HG03097 (cell line): ENCODE measurements around the gene TTLL7.

Experiments used
- ATAC-seq: cut with Tn5 transposase; IDR thresholded peaks from one replicate; pipeline ENCODE4 v1.9.1; 2021; ENCODE audit not compliant: unreplicated experiment, low FRiP score

Gene TTLL7

GRCh38 chr1:83829106-83829505, 169.8 kb downstream of the TTLL7 start:
- ATAC-seq: no peak

DNA sequence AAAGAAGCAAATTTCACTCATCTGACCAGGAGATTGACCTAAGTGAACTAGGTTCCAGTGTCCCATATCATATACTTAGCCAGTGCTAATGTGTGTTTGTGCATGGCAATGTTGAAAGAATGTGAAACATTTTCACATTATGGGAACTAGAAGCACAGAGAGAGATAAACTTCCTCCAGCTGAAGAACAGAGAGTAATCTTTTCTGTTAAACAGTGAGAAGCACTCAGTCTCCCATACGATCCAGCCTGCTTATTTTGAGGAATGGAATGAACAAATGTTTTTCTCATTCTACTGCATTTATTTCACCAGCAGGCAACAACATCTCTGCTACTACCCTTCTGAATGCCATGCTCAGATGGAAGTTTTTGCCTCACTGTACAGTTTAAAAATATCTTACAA, 170.5 kb downstream of the TTLL7 start:
- ATAC-seq: no peak

DNA sequence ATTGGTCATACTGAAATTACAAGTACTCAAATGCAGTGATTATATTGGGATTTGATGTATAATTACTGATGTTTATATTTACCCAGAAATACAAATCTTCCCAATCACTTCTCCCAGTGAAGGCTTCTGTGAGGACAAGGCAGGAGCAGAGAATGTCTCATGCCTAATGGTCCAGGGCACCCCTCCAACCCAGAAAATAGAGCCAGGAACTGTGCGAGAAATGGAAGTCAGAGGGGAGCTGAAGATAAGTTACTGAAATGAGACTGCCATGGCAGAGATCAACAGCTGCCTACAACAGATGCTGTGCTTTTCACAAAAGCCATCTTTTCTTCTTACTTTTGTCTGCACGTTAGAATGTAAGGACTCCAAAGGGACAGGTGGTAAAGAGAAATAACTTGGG, 171.2 kb downstream of the TTLL7 start:
- no peak for ATAC-seq

GRCh38 chr1:83822208-83822607, 176.7 kb downstream of the TTLL7 start:
- no peak for ATAC-seq

DNA sequence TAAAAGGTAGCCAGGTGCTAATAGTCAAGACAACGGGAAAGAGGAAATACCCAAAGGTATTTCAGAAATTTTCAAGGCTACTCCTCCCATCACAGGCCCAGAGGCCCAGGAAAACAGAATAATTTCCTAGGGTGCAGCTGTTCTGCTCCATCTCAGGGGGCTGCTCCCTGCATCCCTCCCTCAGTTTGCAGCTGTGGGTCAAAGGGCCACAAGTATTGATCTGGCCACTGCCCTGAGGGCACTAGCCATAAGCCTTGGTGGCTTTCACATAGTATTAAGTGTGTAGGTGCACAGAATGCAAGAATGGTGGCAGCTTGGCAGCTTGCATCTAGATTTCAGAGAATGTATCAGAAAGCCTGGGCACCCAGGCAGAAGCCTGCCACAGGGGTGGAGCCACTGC, 179.5 kb downstream of the TTLL7 start:
- ATAC-seq: no peak

DNA sequence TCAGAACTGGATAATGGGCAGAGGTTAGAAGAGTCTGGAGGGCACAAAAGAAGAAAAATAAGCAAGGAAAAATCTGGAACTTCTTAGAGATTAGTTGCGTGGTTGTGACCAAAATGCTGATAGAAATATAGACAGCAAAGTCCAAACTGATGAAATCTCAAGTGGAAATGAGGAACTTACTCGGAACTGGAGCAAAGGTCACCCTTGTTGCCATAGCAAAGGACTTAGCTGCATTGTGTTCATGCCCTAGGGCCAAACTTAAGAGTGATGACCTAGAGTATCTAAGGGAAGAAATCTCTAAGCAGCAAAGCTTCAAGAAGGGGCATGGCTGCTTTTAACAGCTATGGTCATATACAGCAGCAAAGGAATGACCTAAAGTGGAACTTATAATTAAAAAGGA, 180.0 kb downstream of the TTLL7 start:
- no peak for ATAC-seq

- no peak for ATAC-seq
These were observed 182.1 kb downstream of the TTLL7 start for GRCh38 chr1:83816836-83817235.

DNA sequence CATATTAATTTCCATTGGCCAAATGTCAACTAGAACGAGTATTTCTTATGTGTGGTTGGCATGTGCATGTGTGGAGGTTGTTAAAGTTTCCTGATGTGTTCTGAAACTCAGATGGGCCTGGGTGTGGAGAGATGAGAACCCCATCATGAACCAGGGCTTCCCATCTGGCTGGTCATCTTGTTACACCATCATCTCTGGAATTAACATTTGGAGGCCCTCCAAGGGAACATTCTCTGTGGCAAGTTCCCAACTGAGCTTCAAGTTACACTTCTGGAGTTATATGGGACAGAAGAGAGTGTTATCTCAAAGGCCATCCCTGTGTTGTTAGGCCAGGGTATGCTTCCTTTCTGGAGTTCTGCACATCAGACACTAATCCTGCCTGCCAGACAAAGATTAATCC, 183.6 kb downstream of the TTLL7 start:
- ATAC-seq: no peak
